IMR-90 (cell line): ENCODE measurements around the gene PPM1M. TPM values are rescaled to one million over a fixed set of nuclear protein-coding genes. Genes with fewer than 3 reads are reported as not detected.
A peak's percentile ranks its signal among the peaks of the same experiment; 100 is the strongest.

Experiments used
- ATAC-seq: fragments of 200-7000 bp; cut with Tn5 transposase; 2 replicates; pipeline ENCODE4 v1.9.1; 2020; ENCODE audit warnings: low read depth, mild to moderate bottlenecking, moderate library complexity
- BruUV-seq: library from RNA; stranded (reverse); fragments of 400-500 nt; replicated peaks from 2 replicates; lab custom pipeline; 2021; lab: Mats Ljungman, UMichigan
- CTCF ChIA-PET: fragments of 300-600 bp; formaldehyde crosslinking; extraction: SDS; loops from one replicate; lab custom pipeline; 2021; ENCODE audit warnings: antibody characterized with exemption; lab: Yijun Ruan, JAX
- POLR2A ChIA-PET: fragments of 300-600 bp; sonication (Branson Sonifier 250); formaldehyde crosslinking; loops from one replicate; lab custom pipeline; 2022; ENCODE audit warnings: antibody characterized with exemption; ENCODE audit not compliant: unreplicated experiment; lab: Charles Lee
- DNase-seq: peaks from one replicate; pipeline ENCODE4 v3.0.0; 2013
- H2AFZ ChIP-seq: replicated peaks from 2 replicates; pipeline ENCODE3; 2013; ENCODE audit warnings: low read length, mild to moderate bottlenecking; ENCODE audit not compliant: poor library complexity
- H2AK5ac ChIP-seq: 2 replicates; pipeline ENCODE4 v1.6.1; 2013; ENCODE audit warnings: low read depth, low read length, inconsistent platforms
- H2AK9ac ChIP-seq: replicated peaks from 2 replicates; pipeline ENCODE3; 2013; ENCODE audit warnings: mild to moderate bottlenecking, low read depth, low read length, moderate library complexity; ENCODE audit not compliant: poor library complexity
- H2BK120ac ChIP-seq: 2 replicates; pipeline ENCODE4 v1.6.1; 2013; ENCODE audit warnings: low read depth, low read length, inconsistent platforms
- H2BK15ac ChIP-seq: 3 replicates; pipeline ENCODE4 v1.6.1; 2013; ENCODE audit warnings: low read depth, low read length, inconsistent platforms
- H2BK20ac ChIP-seq: 2 replicates; pipeline ENCODE4 v1.6.1; 2013; ENCODE audit warnings: low read depth, mild to moderate bottlenecking, inconsistent platforms, low read length, moderate library complexity
- H2BK5ac ChIP-seq: 2 replicates; pipeline ENCODE4 v1.6.1; 2013; ENCODE audit warnings: mild to moderate bottlenecking, low read depth, low read length, inconsistent platforms; ENCODE audit not compliant: poor library complexity, severe bottlenecking
- H3K14ac ChIP-seq: replicated peaks from 2 replicates; pipeline ENCODE4 v1.6.1; 2013; ENCODE audit warnings: low read depth, low read length, inconsistent platforms
- H3K18ac ChIP-seq: 2 replicates; pipeline ENCODE4 v1.6.1; 2013; ENCODE audit warnings: low read depth, low read length, control low read depth
- H3K23ac ChIP-seq: 2 replicates; pipeline ENCODE4 v1.6.1; 2013; ENCODE audit warnings: low read depth, low read length, inconsistent platforms
- H3K27ac ChIP-seq: 2 replicates; pipeline ENCODE4 v1.5.1; 2013; ENCODE audit warnings: mild to moderate bottlenecking, control low read depth, low read length; ENCODE audit not compliant: insufficient read depth
- H3K27me3 ChIP-seq: 2 replicates; pipeline ENCODE4 v1.6.1; 2013; ENCODE audit warnings: low read length; ENCODE audit not compliant: control insufficient read depth, insufficient read depth
- H3K36me3 ChIP-seq: 2 replicates; pipeline ENCODE4 v1.6.1; 2013; ENCODE audit warnings: low read length, mixed read lengths; ENCODE audit not compliant: control insufficient read depth, insufficient read depth
- H3K4ac ChIP-seq: 2 replicates; pipeline ENCODE4 v1.6.1; 2013; ENCODE audit warnings: low read depth, low read length, inconsistent platforms
- H3K4me1 ChIP-seq: 2 replicates; pipeline ENCODE4 v1.6.1; 2013; ENCODE audit warnings: low read length, mixed read lengths; ENCODE audit not compliant: control insufficient read depth, insufficient read depth
- H3K4me2 ChIP-seq: 2 replicates; pipeline ENCODE4 v1.6.1; 2013; ENCODE audit warnings: low read depth, mild to moderate bottlenecking, control low read depth, low read length, moderate library complexity
- H3K4me3 ChIP-seq: 2 replicates; pipeline ENCODE4 v1.5.1; 2013; ENCODE audit warnings: low read depth, mild to moderate bottlenecking, control low read depth, low read length, moderate library complexity; ENCODE audit not compliant: insufficient read depth
- H3K56ac ChIP-seq: 2 replicates; pipeline ENCODE4 v1.6.1; 2013; ENCODE audit warnings: low read length, inconsistent platforms; ENCODE audit not compliant: insufficient read depth; ENCODE audit errors: extremely low read depth
- H3K79me1 ChIP-seq, 2 experiments: 2 replicates each; pipeline ENCODE4 v1.6.1; 2013; ENCODE audit warnings: low read length in 2 of 2, inconsistent platforms in 1 of 2, low read depth in 1 of 2
- H3K9ac ChIP-seq: 2 replicates; pipeline ENCODE4 v1.6.1; 2013; ENCODE audit warnings: low read depth, low read length, control low read depth
- H3K9me1 ChIP-seq: 2 replicates; pipeline ENCODE4 v1.6.1; 2013; ENCODE audit warnings: low read length, inconsistent platforms; ENCODE audit not compliant: insufficient read depth
- H3K9me3 ChIP-seq: 2 replicates; pipeline ENCODE4 v1.6.1; 2013; ENCODE audit warnings: low read length; ENCODE audit not compliant: control insufficient read depth, insufficient read depth
- H4K20me1 ChIP-seq: 2 replicates; pipeline ENCODE4 v1.6.1; 2013; ENCODE audit warnings: low read length, inconsistent platforms; ENCODE audit not compliant: insufficient read depth
- H4K5ac ChIP-seq: 2 replicates; pipeline ENCODE4 v1.6.1; 2013; ENCODE audit warnings: mild to moderate bottlenecking, low read depth, low read length, control low read depth
- H4K8ac ChIP-seq, 2 experiments: 2 replicates each; pipeline ENCODE4 v1.6.1; 2013; ENCODE audit warnings: low read depth in 2 of 2, low read length in 2 of 2, control low read depth in 1 of 2, inconsistent platforms in 1 of 2
- H4K91ac ChIP-seq: 2 replicates; pipeline ENCODE4 v1.6.1; 2013; ENCODE audit warnings: low read depth, low read length, inconsistent platforms; ENCODE audit not compliant: insufficient read depth
- BHLHE40 ChIP-seq: fragments of 150-350 bp; IDR thresholded peaks from 2 replicates; pipeline ENCODE4 v1.6.1; 2016; ENCODE audit warnings: mild to moderate bottlenecking, low read depth, low read length
- CEBPB ChIP-seq: IDR thresholded peaks from 2 replicates; pipeline ENCODE4 v1.6.1; 2012; ENCODE audit warnings: low read depth, low read length, improper control_type of control experiment
- CHD1 ChIP-seq: IDR thresholded peaks from 2 replicates; pipeline ENCODE4 v1.6.1; 2012; ENCODE audit warnings: low read depth, low read length, improper control_type of control experiment
- FOS ChIP-seq: fragments of 150-350 bp; IDR thresholded peaks from 2 replicates; pipeline ENCODE4 v1.6.1; 2016; ENCODE audit warnings: low read depth, low read length
- MAFK ChIP-seq: IDR thresholded peaks from 2 replicates; pipeline ENCODE4 v1.6.1; 2012; ENCODE audit warnings: low read depth, low read length, improper control_type of control experiment
- MAZ ChIP-seq: IDR thresholded peaks from 2 replicates; pipeline ENCODE4 v1.6.1; 2012; ENCODE audit warnings: low read depth, mild to moderate bottlenecking, low read length, improper control_type of control experiment, moderate library complexity, borderline replicate concordance
- MXI1 ChIP-seq: IDR thresholded peaks from 2 replicates; pipeline ENCODE4 v1.6.1; 2012; ENCODE audit warnings: low read depth, mild to moderate bottlenecking, low read length, moderate library complexity, borderline replicate concordance
- NFE2L2 ChIP-seq: fragments of 150-350 bp; IDR thresholded peaks from 2 replicates; pipeline ENCODE4 v1.6.1; 2016; ENCODE audit warnings: low read depth, mild to moderate bottlenecking, low read length
- POLR2A ChIP-seq: IDR thresholded peaks from 2 replicates; pipeline ENCODE4 v1.6.1; 2012; ENCODE audit warnings: mild to moderate bottlenecking, low read depth, low read length
- RAD21 ChIP-seq: IDR thresholded peaks from 2 replicates; pipeline ENCODE4 v1.6.1; 2012; ENCODE audit warnings: low read length, improper control_type of control experiment
- RCOR1 ChIP-seq: IDR thresholded peaks from 2 replicates; pipeline ENCODE4 v1.6.1; 2012; ENCODE audit warnings: mild to moderate bottlenecking, low read length, improper control_type of control experiment; ENCODE audit not compliant: insufficient replicate concordance
- RFX5 ChIP-seq: IDR thresholded peaks from 2 replicates; pipeline ENCODE4 v1.8.0; 2012; ENCODE audit warnings: low read depth, mild to moderate bottlenecking, low read length, moderate library complexity
- SMC3 ChIP-seq: fragments of 150-350 bp; IDR thresholded peaks from 2 replicates; pipeline ENCODE4 v1.6.1; 2016; ENCODE audit warnings: low read depth, mild to moderate bottlenecking, antibody characterized with exemption, low read length, moderate library complexity
- WGBS, 2 experiments: methylation state at CpG; one replicate each; pipeline versions ENCODE4 v1.1.5 to v1.1.7; 2013; ENCODE audit warnings: missing lambda C conversion rate in 2 of 2; ENCODE audit not compliant: insufficient read length in 1 of 2; ENCODE audit errors: extremely low coverage in 2 of 2; 5-methylcytosine and 5-hydroxymethylcytosine counted together
- dilution Hi-C: fragments of 300-500 bp; cut with HindIII; formaldehyde crosslinking; loops from one replicate; pipeline ENCODE4 v1.14.3; 2018; ENCODE audit warnings: low sequenced_read_pairs; ENCODE audit not compliant: unreplicated experiment
- in situ Hi-C: fragments of 300-500 bp; cut with MboI; formaldehyde crosslinking; loops from 3 replicates; pipeline ENCODE4 v1.14.3; 2019; ENCODE audit warnings: low sequenced_read_pairs, inconsistent platforms, mixed read lengths
- intact Hi-C: fragments of 100-400 bp; cut with micrococcal nuclease; formaldehyde crosslinking; loops from 2 replicates; pipeline ENCODE4 v1.10.0; 2022
- polyA plus RNA-seq, 3 experiments: library from polyadenylated mRNA; depleted of rRNA; stranded (reverse); fragments of >200 nt; gene quantifications; 2 replicates each; pipeline ENCODE4 v1.2.3, GENCODE V29; 2012; ENCODE audit warnings: low replicate concordance in 1 of 3
- total RNA-seq: library from RNA; depleted of rRNA; stranded (reverse); fragments of >200 nt; gene quantifications from 2 replicates; pipeline ENCODE4 v1.2.3, GENCODE V29; 2012
- TF ChIP-seq, protein P1 (sequence below): fragments of 150-350 bp; IDR thresholded peaks from 2 replicates; pipeline ENCODE4 v1.6.1; 2017; ENCODE audit warnings: mild to moderate bottlenecking, antibody characterized with exemption, low read length, low read depth
- TF ChIP-seq, protein P2 (sequence below): fragments of 150-350 bp; IDR thresholded peaks from 2 replicates; pipeline ENCODE4 v1.6.1; 2016; ENCODE audit warnings: low read depth, mild to moderate bottlenecking, low read length, moderate library complexity, borderline replicate concordance
- TF ChIP-seq, protein P3 (sequence below): conservative IDR thresholded peaks from 2 replicates; pipeline ENCODE4 v1.5.1; 2012; ENCODE audit warnings: mild to moderate bottlenecking, low read depth, low read length, improper control_type of control experiment

Gene PPM1M
- total and polyA plus RNA-seq, 2 of the 4 experiments (the other 2 are of a cell fraction) = 12.2 to 18.1 TPM

DNA sequence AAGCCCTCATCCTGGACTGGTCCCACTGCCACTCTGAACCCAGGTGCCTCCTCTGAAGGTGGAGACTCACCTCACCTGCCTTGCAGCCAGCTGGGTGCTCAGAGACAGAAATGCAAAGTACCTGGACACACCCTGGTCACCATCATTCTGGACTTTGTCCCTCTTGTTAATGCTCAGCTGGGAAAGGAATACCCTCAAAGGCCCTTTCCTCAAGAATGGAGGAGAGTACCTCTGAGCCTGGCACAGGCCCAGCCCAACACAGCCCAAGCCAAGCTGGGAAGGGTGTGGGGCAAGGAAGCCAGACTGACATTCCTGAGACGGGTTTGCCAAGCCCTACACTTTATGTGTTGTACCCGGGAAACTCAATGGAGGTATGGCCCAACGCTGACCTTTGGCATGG lies 48.6 kb upstream of the PPM1M start:
- no peak for ATAC-seq
- Histone ChIP-seq H3K9me1 (peaks cover 30% of the 10 kb centered on the region), H4K20me1 (peaks cover 9% of the 10 kb centered on the region), H3K27ac (no peak overlapping the region), H2AFZ (peak overlapping the region; percentile 97), H4K8ac (peak overlapping the region; percentile 84 to 96; a peak in 3 of 4 replicates), H2AK5ac (peak overlapping the region; percentile 93), H3K4me2 (no peak overlapping the region), H2BK120ac (peak overlapping the region; percentile 85), H3K56ac (no peak overlapping the region), H3K4me3 (no peak overlapping the region), H3K79me1 (peaks cover 15 to 44% of the 10 kb centered on the region in 2 experiments), H2BK15ac (peak overlapping the region; percentile 29; the same call in 1 of the 3 replicates), H3K23ac (peak overlapping the region; percentile 78; the same call in 1 of the 2 replicates), H3K36me3 (peaks cover 8% of the 10 kb centered on the region), H3K9ac (no peak overlapping the region), H2BK5ac (no peak overlapping the region), H2BK20ac (peak overlapping the region; percentile 43; the same call in 1 of the 2 replicates), H3K18ac (no peak overlapping the region), H3K9me3 (no peaks in the 10 kb centered on the region), H2AK9ac (peak overlapping the region; percentile 96), H3K27me3 (no peaks in the 10 kb centered on the region), H3K4ac (peak overlapping the region; percentile 98), H3K4me1 (peaks cover 38% of the 10 kb centered on the region), H4K5ac (peak overlapping the region; percentile 94), H3K14ac (peak overlapping the region; percentile 95; the same call in 1 of the 2 replicates), H4K91ac (peak overlapping the region; percentile 96)
- dilution Hi-C loops = no loop called here
- in situ Hi-C loops = no loop called here
- TF ChIP-seq FOS (no peak), RAD21 (no peak), CEBPB (no peak), CHD1 (no peak), RCOR1 (no peak), RFX5 (no peak), MAZ (no peak), BHLHE40 (no peak), MAFK (no peak), MXI1 (no peak), NFE2L2 (no peak), POLR2A (no peak), SMC3 (no peak)
- TF ChIP-seq, protein P1, sequence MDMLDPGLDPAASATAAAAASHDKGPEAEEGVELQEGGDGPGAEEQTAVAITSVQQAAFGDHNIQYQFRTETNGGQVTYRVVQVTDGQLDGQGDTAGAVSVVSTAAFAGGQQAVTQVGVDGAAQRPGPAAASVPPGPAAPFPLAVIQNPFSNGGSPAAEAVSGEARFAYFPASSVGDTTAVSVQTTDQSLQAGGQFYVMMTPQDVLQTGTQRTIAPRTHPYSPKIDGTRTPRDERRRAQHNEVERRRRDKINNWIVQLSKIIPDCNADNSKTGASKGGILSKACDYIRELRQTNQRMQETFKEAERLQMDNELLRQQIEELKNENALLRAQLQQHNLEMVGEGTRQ = no peak
- TF ChIP-seq, protein P2, sequence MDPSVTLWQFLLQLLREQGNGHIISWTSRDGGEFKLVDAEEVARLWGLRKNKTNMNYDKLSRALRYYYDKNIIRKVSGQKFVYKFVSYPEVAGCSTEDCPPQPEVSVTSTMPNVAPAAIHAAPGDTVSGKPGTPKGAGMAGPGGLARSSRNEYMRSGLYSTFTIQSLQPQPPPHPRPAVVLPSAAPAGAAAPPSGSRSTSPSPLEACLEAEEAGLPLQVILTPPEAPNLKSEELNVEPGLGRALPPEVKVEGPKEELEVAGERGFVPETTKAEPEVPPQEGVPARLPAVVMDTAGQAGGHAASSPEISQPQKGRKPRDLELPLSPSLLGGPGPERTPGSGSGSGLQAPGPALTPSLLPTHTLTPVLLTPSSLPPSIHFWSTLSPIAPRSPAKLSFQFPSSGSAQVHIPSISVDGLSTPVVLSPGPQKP = no peak
- TF ChIP-seq, protein P3, sequence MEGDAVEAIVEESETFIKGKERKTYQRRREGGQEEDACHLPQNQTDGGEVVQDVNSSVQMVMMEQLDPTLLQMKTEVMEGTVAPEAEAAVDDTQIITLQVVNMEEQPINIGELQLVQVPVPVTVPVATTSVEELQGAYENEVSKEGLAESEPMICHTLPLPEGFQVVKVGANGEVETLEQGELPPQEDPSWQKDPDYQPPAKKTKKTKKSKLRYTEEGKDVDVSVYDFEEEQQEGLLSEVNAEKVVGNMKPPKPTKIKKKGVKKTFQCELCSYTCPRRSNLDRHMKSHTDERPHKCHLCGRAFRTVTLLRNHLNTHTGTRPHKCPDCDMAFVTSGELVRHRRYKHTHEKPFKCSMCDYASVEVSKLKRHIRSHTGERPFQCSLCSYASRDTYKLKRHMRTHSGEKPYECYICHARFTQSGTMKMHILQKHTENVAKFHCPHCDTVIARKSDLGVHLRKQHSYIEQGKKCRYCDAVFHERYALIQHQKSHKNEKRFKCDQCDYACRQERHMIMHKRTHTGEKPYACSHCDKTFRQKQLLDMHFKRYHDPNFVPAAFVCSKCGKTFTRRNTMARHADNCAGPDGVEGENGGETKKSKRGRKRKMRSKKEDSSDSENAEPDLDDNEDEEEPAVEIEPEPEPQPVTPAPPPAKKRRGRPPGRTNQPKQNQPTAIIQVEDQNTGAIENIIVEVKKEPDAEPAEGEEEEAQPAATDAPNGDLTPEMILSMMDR = no peak
- ChIA-PET CTCF (no interaction called here), POLR2A (interaction anchor here (0.6 kb wide), 1 partner anchor 1915 kb away, joined by 3 read pairs; no protein-coding TSS in a partner anchor)
- no TSS peak for BruUV-seq
- intact Hi-C loops = loop anchor here (2.0 to 5.0 kb wide), 3 partner anchors 45 to 254 kb away; partner anchors contain the start of genes PARP3, POC1A and RPL29
- no CpG with 5 or more reads among the region's 3 CpGs for WGBS, 2 experiments
- DNase-seq = no peak
